Hepatocyte (in vitro differentiated cells): Measurements from ENCODE around the gene OSBPL10.

Experiments used
- EZH2 ChIP-seq: fragments of 200-600 bp; sonication (generic); IDR thresholded peaks from 2 replicates; pipeline ENCODE4 v1.6.1; 2016; ENCODE audit warnings: antibody characterized with exemption, mild to moderate bottlenecking, borderline replicate concordance
- TF ChIP-seq, protein P1 (sequence below): fragments of 200-600 bp; sonication (generic); IDR thresholded peaks from 2 replicates; pipeline ENCODE4 v1.5.1; 2016; ENCODE audit warnings: antibody characterized with exemption, mild to moderate bottlenecking; ENCODE audit not compliant: poor library complexity

DNA sequence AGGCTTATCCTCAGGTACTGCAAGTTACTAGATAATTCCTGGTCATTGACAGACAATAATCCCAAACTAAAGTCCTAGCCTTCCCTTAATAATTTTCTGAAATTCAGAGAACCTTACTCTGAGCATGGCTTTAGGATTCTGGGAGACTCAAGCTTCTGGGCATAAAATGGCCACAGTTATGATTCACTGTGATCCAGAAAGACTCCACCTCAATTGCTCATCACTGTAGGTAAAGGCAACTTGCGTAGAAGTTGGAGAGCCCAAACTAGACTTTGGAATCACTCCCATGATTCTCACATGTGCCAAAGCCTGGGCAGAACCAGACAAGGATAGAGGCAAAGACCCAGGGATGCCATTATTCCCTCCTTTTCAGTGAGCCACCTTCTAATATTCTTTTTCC lies 195.3 kb downstream of the OSBPL10 start:
- TF ChIP-seq, protein P1, sequence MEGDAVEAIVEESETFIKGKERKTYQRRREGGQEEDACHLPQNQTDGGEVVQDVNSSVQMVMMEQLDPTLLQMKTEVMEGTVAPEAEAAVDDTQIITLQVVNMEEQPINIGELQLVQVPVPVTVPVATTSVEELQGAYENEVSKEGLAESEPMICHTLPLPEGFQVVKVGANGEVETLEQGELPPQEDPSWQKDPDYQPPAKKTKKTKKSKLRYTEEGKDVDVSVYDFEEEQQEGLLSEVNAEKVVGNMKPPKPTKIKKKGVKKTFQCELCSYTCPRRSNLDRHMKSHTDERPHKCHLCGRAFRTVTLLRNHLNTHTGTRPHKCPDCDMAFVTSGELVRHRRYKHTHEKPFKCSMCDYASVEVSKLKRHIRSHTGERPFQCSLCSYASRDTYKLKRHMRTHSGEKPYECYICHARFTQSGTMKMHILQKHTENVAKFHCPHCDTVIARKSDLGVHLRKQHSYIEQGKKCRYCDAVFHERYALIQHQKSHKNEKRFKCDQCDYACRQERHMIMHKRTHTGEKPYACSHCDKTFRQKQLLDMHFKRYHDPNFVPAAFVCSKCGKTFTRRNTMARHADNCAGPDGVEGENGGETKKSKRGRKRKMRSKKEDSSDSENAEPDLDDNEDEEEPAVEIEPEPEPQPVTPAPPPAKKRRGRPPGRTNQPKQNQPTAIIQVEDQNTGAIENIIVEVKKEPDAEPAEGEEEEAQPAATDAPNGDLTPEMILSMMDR: no peak
- TF ChIP-seq EZH2: no peak
